Pericardium fibroblast (primary cell): Measurements from ENCODE around the gene ZBTB16. TPM values are rescaled to one million over a fixed set of nuclear protein-coding genes. Genes with fewer than 3 reads are reported as not detected.

Experiments
- total RNA-seq: library from RNA; depleted of rRNA; stranded (reverse); fragments of >200 nt; gene quantifications from 2 replicates; pipeline ENCODE4 v1.2.3, GENCODE V29; 2015

ZBTB16 gene
- total RNA-seq: 40.0 and 49.4 TPM in 2 replicates

GRCh38 chr11:114059278-114059983 is at the start of gene ZBTB16:
Gene ZBTB16, plus strand, starts transcription at chr11:114059711. Its CDS starts 3,590 bp downstream, at chr11:114063301.

DNA sequence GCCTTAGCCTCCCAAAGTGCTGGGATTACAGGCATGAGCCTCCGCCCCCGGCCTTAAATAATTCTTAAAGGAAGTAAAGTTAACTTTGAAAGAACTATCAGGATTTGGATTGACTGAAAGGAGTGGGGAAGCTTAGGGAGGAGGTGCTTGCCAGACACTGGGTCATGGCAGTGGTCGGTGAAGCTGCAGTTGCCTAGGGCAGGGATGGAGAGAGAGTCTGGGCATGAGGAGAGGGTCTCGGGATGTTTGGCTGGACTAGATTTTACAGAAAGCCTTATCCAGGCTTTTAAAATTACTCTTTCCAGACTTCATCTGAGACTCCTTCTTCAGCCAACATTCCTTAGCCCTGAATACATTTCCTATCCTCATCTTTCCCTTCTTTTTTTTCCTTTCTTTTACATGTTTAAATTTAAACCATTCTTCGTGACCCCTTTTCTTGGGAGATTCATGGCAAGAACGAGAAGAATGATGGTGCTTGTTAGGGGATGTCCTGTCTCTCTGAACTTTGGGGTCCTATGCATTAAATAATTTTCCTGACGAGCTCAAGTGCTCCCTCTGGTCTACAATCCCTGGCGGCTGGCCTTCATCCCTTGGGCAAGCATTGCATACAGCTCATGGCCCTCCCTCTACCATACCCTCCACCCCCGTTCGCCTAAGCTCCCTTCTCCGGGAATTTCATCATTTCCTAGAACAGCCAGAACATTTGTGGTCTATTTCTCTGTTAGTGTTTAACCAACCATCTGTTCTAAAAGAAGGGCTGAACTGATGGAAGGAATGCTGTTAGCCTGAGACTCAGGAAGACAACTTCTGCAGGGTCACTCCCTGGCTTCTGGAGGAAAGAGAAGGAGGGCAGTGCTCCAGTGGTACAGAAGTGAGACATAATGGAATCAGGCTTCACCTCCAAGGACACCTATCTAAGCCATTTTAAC is 236.4 kb downstream of the ZBTB16 start, which contains the start of gene NNMT:
NNMT (plus strand) TSS at position 724 of the 929 bp plus-strand sequence; CDS start at position 882, 158 bp downstream.

Other genes with a start within 250 kb of the ZBTB16 start
- gene USP28, start 184.1 kb upstream of the ZBTB16 start, total RNA-seq: 20.5 and 21.2 TPM in 2 replicates
- gene HTR3B, start 154.9 kb upstream of the ZBTB16 start, total RNA-seq: not detected in 2 replicates
- not detected in 2 replicates for gene HTR3A, start 84.6 kb upstream of the ZBTB16 start, total RNA-seq
- gene NNMT, start 236.7 kb downstream of the ZBTB16 start, total RNA-seq: 1,325 and 1,634 TPM in 2 replicates